Activated gamma-delta T cell treated with Interleukin-2 at 50 U/mL for 16 hours (primary cell): ENCODE results near the gene EMP2.
"Not testable (repeated sequence)": the region's sequence is repeated elsewhere in the genome, so short reads cannot be mapped to it uniquely, and the experiment has no call there.

Experiments
- DNase-seq: peaks from one replicate; pipeline ENCODE4 v3.0.0-alpha.2; 2020

The EMP2 gene

GRCh38 chr16:10547708-10548107, 32.7 kb downstream of the EMP2 start:
- no peak for DNase-seq

- DNase-seq: no peak
Measured at GRCh38 chr16:10543231-10543977, 37.0 kb downstream of the EMP2 start.

GRCh38 chr16:10541366-10541765, 39.0 kb downstream of the EMP2 start:
- DNase-seq: no peak

- no peak for DNase-seq
Measured at GRCh38 chr16:10539793-10540192, 40.6 kb downstream of the EMP2 start.

GRCh38 chr16:10539236-10539635, 41.2 kb downstream of the EMP2 start:
- DNase-seq: no peak

GRCh38 chr16:10538583-10538982, 41.8 kb downstream of the EMP2 start:
- DNase-seq: no peak

GRCh38 chr16:10537946-10538345, 42.5 kb downstream of the EMP2 start:
- DNase-seq: no peak

- DNase-seq: no peak
Measured at GRCh38 chr16:10536814-10537389, 43.5 kb downstream of the EMP2 start.

- not testable (repeated sequence) for DNase-seq
Measured at GRCh38 chr16:10536328-10536727, 44.1 kb downstream of the EMP2 start.

GRCh38 chr16:10535461-10535860, 44.9 kb downstream of the EMP2 start:
- DNase-seq: no peak

GRCh38 chr16:10534748-10535147, 45.6 kb downstream of the EMP2 start:
- DNase-seq: no peak

GRCh38 chr16:10533612-10534011, 46.8 kb downstream of the EMP2 start:
- DNase-seq: not testable (repeated sequence)

- no peak for DNase-seq
Measured at GRCh38 chr16:10531582-10531981, 48.8 kb downstream of the EMP2 start.

- no peak for DNase-seq
Measured at GRCh38 chr16:10530685-10531084, 49.7 kb downstream of the EMP2 start.

GRCh38 chr16:10529895-10530669, 50.3 kb downstream of the EMP2 start:
- DNase-seq: no peak

- no peak for DNase-seq
Measured at GRCh38 chr16:10528635-10529034, 51.8 kb downstream of the EMP2 start.

- DNase-seq: no peak
Measured at GRCh38 chr16:10526962-10527361, 53.4 kb downstream of the EMP2 start.

- DNase-seq: no peak
Measured at GRCh38 chr16:10525214-10525825, 55.1 kb downstream of the EMP2 start.

GRCh38 chr16:10522966-10523365, 57.4 kb downstream of the EMP2 start:
- no peak for DNase-seq

GRCh38 chr16:10521681-10522274, 58.6 kb downstream of the EMP2 start:
- peak; percentile 33 for DNase-seq

GRCh38 chr16:10520869-10521578, 59.4 kb downstream of the EMP2 start:
- no peak for DNase-seq
